ENCODE measurements around the gene BICDL2. TPM values are rescaled to one million over a fixed set of nuclear protein-coding genes. Genes with fewer than 3 reads are reported as not detected.

The BICDL2 gene
- total and polyA plus RNA-seq, 9 of the 15 experiments (the other 6 are each of a cell fraction or from before 2014, with no cell fraction given), result 0.09 to 0.28 (median 0.09) TPM; not detected in 6

DNA sequence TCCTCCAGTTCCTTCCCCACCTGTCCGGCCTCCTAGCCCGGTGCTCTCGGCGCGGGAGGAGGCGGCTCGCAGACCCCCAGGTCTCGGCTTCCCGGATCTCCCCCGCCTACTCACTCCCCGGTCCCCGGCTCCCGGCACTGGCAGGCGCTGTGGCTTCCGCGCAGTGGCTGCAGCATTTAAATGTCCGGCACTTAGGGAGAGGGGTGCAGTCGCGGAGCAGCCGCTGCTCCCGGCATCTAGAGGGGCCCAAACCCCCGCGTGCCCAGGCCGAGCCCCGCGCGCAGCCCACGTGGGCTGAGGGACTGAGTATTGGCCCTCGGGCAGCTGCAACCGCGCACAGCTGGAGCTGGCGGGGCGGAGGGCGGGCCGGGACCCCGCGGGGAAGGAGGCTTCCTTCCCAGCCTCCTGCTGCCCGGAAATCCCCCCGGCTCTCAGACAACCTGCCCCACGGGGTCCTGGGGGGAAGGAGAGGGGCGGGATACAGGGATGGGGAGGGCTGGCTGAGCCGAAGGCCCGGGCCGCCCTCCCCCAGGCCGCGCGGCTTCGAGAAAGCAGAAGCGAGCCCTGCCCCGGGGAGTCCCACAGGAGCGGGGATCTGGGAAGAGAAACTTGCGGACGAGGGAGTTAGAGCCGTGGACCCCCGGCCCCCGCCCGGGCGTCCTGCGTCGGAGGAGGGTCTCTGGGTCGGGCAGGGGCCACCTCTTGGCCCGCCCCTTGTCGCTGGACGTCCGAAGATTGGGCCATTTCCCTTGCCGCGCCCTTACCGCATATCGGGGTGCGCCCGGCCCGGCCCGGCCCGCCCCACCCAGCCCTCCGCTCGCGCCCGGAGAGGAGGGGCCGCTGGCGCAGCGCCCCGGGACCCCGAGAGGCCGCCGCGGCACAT lies 9.3 kb upstream of the BICDL2 start, which contains the start of gene MMP25:
MMP25 (plus strand) TSS at position 804 of the 883 bp plus-strand sequence. CDS start 357 bp downstream, outside the sequence.
- ATAC-seq (peak; percentile 55), FAIRE-seq (no peak), DNase-seq (ENCODE audit: extremely low read depth in 1 of 4, low spot score in 3 of 4) (peak in 3 of 4 experiments; percentile 33 to 56 (median 50))
- in situ Hi-C loops (cut with MboI), result no loop called here
- H3K9me1 ChIP-seq (ENCODE audit: control insufficient read depth, insufficient read depth, low read length), result no peaks in the 10 kb centered on the region
- no peaks in the 10 kb centered on the region for H3K79me2 ChIP-seq (ENCODE audit: control insufficient read depth, insufficient read depth, low read length)
- TF ChIP-seq, protein P1, sequence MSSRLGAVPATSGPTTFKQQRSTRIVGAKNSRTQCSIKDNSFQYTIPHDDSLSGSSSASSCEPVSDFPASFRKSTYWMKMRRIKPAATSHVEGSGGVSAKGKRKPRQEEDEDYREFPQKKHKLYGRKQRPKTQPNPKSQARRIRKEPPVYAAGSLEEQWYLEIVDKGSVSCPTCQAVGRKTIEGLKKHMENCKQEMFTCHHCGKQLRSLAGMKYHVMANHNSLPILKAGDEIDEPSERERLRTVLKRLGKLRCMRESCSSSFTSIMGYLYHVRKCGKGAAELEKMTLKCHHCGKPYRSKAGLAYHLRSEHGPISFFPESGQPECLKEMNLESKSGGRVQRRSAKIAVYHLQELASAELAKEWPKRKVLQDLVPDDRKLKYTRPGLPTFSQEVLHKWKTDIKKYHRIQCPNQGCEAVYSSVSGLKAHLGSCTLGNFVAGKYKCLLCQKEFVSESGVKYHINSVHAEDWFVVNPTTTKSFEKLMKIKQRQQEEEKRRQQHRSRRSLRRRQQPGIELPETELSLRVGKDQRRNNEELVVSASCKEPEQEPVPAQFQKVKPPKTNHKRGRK (tag; IDR thresholded peaks at IDR 0.05), result no peak
- no peak for TF ChIP-seq ZC3H11A (IDR thresholded peaks at IDR 0.05; ENCODE audit: low read depth, low read length)
- TF ChIP-seq PCBP1 (IDR thresholded peaks at IDR 0.05; ENCODE audit: low read depth, low read length, poor library complexity, severe bottlenecking), result peak; percentile 77
- TF ChIP-seq EZH2 (IDR thresholded peaks at IDR 0.05; ENCODE audit: borderline replicate concordance, low read depth, low read length), result 0 out of 2 replicates have a peak, but pooled peaks have one; percentile 60
- TF ChIP-seq POLR2G (IDR thresholded peaks at IDR 0.05; ENCODE audit: low read depth, low read length), result 0 out of 2 replicates have a peak, but pooled peaks have one; percentile 10
- TF ChIP-seq, protein P2, sequence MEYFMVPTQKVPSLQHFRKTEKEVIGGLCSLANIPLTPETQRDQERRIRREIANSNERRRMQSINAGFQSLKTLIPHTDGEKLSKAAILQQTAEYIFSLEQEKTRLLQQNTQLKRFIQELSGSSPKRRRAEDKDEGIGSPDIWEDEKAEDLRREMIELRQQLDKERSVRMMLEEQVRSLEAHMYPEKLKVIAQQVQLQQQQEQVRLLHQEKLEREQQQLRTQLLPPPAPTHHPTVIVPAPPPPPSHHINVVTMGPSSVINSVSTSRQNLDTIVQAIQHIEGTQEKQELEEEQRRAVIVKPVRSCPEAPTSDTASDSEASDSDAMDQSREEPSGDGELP (CRISPR knock-in tag; IDR thresholded peaks at IDR 0.05; ENCODE audit: borderline replicate concordance), result peak; percentile 62
- TF ChIP-seq, protein P3, sequence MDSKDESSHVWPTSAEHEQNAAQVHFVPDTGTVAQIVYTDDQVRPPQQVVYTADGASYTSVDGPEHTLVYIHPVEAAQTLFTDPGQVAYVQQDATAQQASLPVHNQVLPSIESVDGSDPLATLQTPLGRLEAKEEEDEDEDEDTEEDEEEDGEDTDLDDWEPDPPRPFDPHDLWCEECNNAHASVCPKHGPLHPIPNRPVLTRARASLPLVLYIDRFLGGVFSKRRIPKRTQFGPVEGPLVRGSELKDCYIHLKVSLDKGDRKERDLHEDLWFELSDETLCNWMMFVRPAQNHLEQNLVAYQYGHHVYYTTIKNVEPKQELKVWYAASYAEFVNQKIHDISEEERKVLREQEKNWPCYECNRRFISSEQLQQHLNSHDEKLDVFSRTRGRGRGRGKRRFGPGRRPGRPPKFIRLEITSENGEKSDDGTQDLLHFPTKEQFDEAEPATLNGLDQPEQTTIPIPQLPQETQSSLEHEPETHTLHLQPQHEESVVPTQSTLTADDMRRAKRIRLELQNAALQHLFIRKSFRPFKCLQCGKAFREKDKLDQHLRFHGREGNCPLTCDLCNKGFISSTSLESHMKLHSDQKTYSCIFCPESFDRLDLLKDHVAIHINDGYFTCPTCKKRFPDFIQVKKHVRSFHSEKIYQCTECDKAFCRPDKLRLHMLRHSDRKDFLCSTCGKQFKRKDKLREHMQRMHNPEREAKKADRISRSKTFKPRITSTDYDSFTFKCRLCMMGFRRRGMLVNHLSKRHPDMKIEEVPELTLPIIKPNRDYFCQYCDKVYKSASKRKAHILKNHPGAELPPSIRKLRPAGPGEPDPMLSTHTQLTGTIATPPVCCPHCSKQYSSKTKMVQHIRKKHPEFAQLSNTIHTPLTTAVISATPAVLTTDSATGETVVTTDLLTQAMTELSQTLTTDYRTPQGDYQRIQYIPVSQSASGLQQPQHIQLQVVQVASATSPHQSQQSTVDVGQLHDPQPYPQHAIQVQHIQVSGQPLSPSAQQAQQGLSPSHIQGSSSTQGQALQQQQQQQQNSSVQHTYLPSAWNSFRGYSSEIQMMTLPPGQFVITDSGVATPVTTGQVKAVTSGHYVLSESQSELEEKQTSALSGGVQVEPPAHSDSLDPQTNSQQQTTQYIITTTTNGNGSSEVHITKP (IDR thresholded peaks at IDR 0.05; ENCODE audit: partially characterized antibody), result peak; percentile 39
- TF ChIP-seq, protein P4, sequence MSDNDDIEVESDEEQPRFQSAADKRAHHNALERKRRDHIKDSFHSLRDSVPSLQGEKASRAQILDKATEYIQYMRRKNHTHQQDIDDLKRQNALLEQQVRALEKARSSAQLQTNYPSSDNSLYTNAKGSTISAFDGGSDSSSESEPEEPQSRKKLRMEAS (CRISPR knock-in tag; IDR thresholded peaks at IDR 0.05), result peak; percentile 35; the same call in 1 of the 2 replicates
- peak; percentile 15; the same call in 1 of the 2 replicates for TF ChIP-seq ZBTB7A (IDR thresholded peaks at IDR 0.05; ENCODE audit: borderline replicate concordance, control insufficient read depth, low read depth, low read length)
- H4K20me1 ChIP-seq (replicated peaks; ENCODE audit: control insufficient read depth, insufficient read depth, low read length), result no peaks in the 10 kb centered on the region; the same call in 1 of the 2 replicates
- peak within 1 kb of the TSS in 1 of 2 experiments; percentile 80; a peak in 2 of 4 replicates for H3K9ac ChIP-seq (ENCODE audit: insufficient read depth in 1 of 2, low read depth in 2 of 2, low read length in 2 of 2)
- no peak within 1 kb of the TSS for H2AFZ ChIP-seq (ENCODE audit: low read depth, low read length)
- peak within 1 kb of the TSS; percentile 8; the same call in 1 of the 2 replicates for H3K4me2 ChIP-seq (ENCODE audit: insufficient read depth, low read length)
- WGBS (ENCODE audit: insufficient coverage, low coverage, missing lambda C conversion rate), result 2% methylated on average over 26 of the region's 86 CpGs
- ChIA-PET POLR2A (interaction anchor here (0.6 to 2.6 kb wide), 4 partner anchors 11 to 104 kb away, joined by 3 to 7 read pairs (median 4); no protein-coding TSS in a partner anchor), CTCF (ENCODE audit: low intra/inter-chr PET ratio) (no interaction called here)
- H3K27me3 ChIP-seq (ENCODE audit: control insufficient read depth in 2 of 2, insufficient read depth in 2 of 2, low read length in 2 of 2), result peaks cover 21 to 60% of the 10 kb centered on the region in 2 experiments; a peak in 4 of 5 replicates
- no peak within 1 kb of the TSS for H3K27ac ChIP-seq (ENCODE audit: extremely low read depth, low read depth, low read length)
- peak within 1 kb of the TSS; percentile 16; the same call in 1 of the 2 replicates for H3K4me3 ChIP-seq
- H3K36me3 ChIP-seq (ENCODE audit: control insufficient read depth, insufficient read depth, low read length), result no peaks in the 10 kb centered on the region
- H3K4me1 ChIP-seq (replicated peaks in 1 of 2; ENCODE audit: control insufficient read depth in 2 of 2, insufficient read depth in 2 of 2, low read length in 2 of 2), result peaks cover 3 to 26% of the 10 kb centered on the region in 2 experiments; a peak in 3 of 5 replicates
- H3K9me3 ChIP-seq (replicated peaks; ENCODE audit: control insufficient read depth, insufficient read depth, low read depth, low read length), result no peaks in the 10 kb centered on the region
- no TSS peak for BruUV-seq (replicated peaks)
- intact Hi-C loops (cut with micrococcal nuclease), result no loop called here

All from K562 (cell line).